GM12874 (cell line): ENCODE measurements around the gene SFXN5.

Experiments used
- CTCF ChIP-seq: IDR thresholded peaks from 2 replicates; pipeline ENCODE4 v1.5.1; 2011; ENCODE audit warnings: low read depth, mild to moderate bottlenecking, control low read depth, low read length, moderate library complexity; ENCODE audit not compliant: insufficient read depth

The SFXN5 gene

GRCh38 chr2:73111073-73112025, 39.8 kb upstream of the SFXN5 start:
- TF ChIP-seq CTCF = no peak

GRCh38 chr2:73110168-73111072, 38.9 kb upstream of the SFXN5 start:
- no peak for TF ChIP-seq CTCF

GRCh38 chr2:73109431-73110167, 38.1 kb upstream of the SFXN5 start:
- no peak for TF ChIP-seq CTCF

- TF ChIP-seq CTCF = no peak
Observed at GRCh38 chr2:73107211-73107926, 35.9 kb upstream of the SFXN5 start.

GRCh38 chr2:73106791-73107190, 35.3 kb upstream of the SFXN5 start:
- TF ChIP-seq CTCF = no peak

- no peak for TF ChIP-seq CTCF
Observed at GRCh38 chr2:73105511-73105971, 34.0 kb upstream of the SFXN5 start.
